HTERT RPE-1 (cell line): ENCODE results near the gene SPRED2.

Source experiments
- in situ Hi-C: fragments of 300-500 bp; cut with MboI; formaldehyde crosslinking; loops from 4 replicates; pipeline ENCODE4 v1.14.3; 2020; ENCODE audit warnings: low sequenced_read_pairs

The SPRED2 gene

GRCh38 chr2:65282477-65283053, 149.8 kb downstream of the SPRED2 start:
- in situ Hi-C loops = no loop called here

GRCh38 chr2:65281627-65282351, 150.6 kb downstream of the SPRED2 start:
- in situ Hi-C loops = no loop called here

- in situ Hi-C loops = no loop called here
These were observed 152.6 kb downstream of the SPRED2 start for GRCh38 chr2:65279756-65280155.

GRCh38 chr2:65278531-65278981, 153.8 kb downstream of the SPRED2 start:
- in situ Hi-C loops = no loop called here

- in situ Hi-C loops = no loop called here
These were observed 154.5 kb downstream of the SPRED2 start for GRCh38 chr2:65277791-65278483.

- in situ Hi-C loops = no loop called here
These were observed 155.3 kb downstream of the SPRED2 start for GRCh38 chr2:65277118-65277517.

GRCh38 chr2:65276609-65277008, 155.8 kb downstream of the SPRED2 start:
- in situ Hi-C loops = no loop called here

GRCh38 chr2:65275141-65275915, 157.1 kb downstream of the SPRED2 start:
- in situ Hi-C loops = no loop called here

- in situ Hi-C loops = no loop called here
These were observed 159.1 kb downstream of the SPRED2 start for GRCh38 chr2:65273344-65273743.

GRCh38 chr2:65268957-65269356, 163.4 kb downstream of the SPRED2 start:
- in situ Hi-C loops = no loop called here

- in situ Hi-C loops = no loop called here
These were observed 165.4 kb downstream of the SPRED2 start for GRCh38 chr2:65267008-65267407.

GRCh38 chr2:65265671-65266045, 166.7 kb downstream of the SPRED2 start:
- in situ Hi-C loops = no loop called here

GRCh38 chr2:65264821-65265670, 167.4 kb downstream of the SPRED2 start:
- in situ Hi-C loops = no loop called here

GRCh38 chr2:65263986-65264385, 168.4 kb downstream of the SPRED2 start:
- in situ Hi-C loops = no loop called here

- in situ Hi-C loops = no loop called here
These were observed 169.1 kb downstream of the SPRED2 start for GRCh38 chr2:65263262-65263661.

GRCh38 chr2:65261676-65262075, 170.7 kb downstream of the SPRED2 start:
- in situ Hi-C loops = no loop called here
